Measurements from ENCODE around the gene DRAM2. TPM values are rescaled to one million over a fixed set of nuclear protein-coding genes. Genes with fewer than 3 reads are reported as not detected.

The DRAM2 gene
- total RNA-seq, 1 experiment from 2014 or later, result 26.4 TPM

- RAD21 ChIA-PET (ENCODE audit: low non-redundant PET in 1 of 2, low total read pairs in 2 of 2, uncharacterized antibody in 2 of 2, unreplicated experiment in 2 of 2), result no interaction called here
- no peak for ATAC-seq
Observed at GRCh38 chr1:111101854-111102642, 37.8 kb downstream of the DRAM2 start.

More at GRCh38 chr1:111101854-111102642, 37.8 kb downstream of the DRAM2 start:
- H3K9me2 ChIP-seq (ENCODE audit: insufficient read depth), result no peaks in the 10 kb centered on the region
- CTCF ChIA-PET, result no interaction called here
- intact Hi-C loops (cut with micrococcal nuclease), result no loop called here
- POLR2A ChIA-PET, result no interaction called here
- no TSS peak for BruUV-seq (replicated peaks)
- no peak overlapping the region for H2AFZ ChIP-seq (ENCODE audit: low read depth, low read length, poor library complexity, severe bottlenecking)
- no peak overlapping the region for H3K4me2 ChIP-seq (ENCODE audit: low read length)
- H3K27ac ChIP-seq (ENCODE audit: low read depth, low read length), result no peak overlapping the region
- no peak overlapping the region for H3K4me3 ChIP-seq (replicated peaks in 1 of 2; ENCODE audit: low read depth in 1 of 2, low read length in 2 of 2)
- no peak overlapping the region for H3K9ac ChIP-seq (ENCODE audit: low read length)
- no peaks in the 10 kb centered on the region for H3K36me3 ChIP-seq (ENCODE audit: control insufficient read depth in 1 of 2, insufficient read depth in 2 of 2, low read length in 2 of 2)
- no peaks in the 10 kb centered on the region for H3K27me3 ChIP-seq (ENCODE audit: insufficient read depth, low read length)
- H3K9me3 ChIP-seq (ENCODE audit: control insufficient read depth in 1 of 2, insufficient read depth in 1 of 2, low read depth in 1 of 2, low read length in 2 of 2), result no peaks in the 10 kb centered on the region
- H3K4me1 ChIP-seq (ENCODE audit: control insufficient read depth in 1 of 2, insufficient read depth in 2 of 2, low read length in 2 of 2), result peaks cover 2 to 11% of the 10 kb centered on the region in 2 experiments; a peak in 2 of 4 replicates
- H3K79me2 ChIP-seq (ENCODE audit: insufficient read depth, low read length), result no peaks in the 10 kb centered on the region
- no peak for DNase-seq (ENCODE audit: low read depth, low spot score)
- TF ChIP-seq ZNF274 (IDR thresholded peaks at IDR 0.05; ENCODE audit: low read depth, low read length), result no peak
- no peak for TF ChIP-seq TCF7L2 (IDR thresholded peaks at IDR 0.05; ENCODE audit: borderline replicate concordance, extremely low read depth, insufficient read depth, insufficient read length)
- TF ChIP-seq ZFX (IDR thresholded peaks at IDR 0.05), result no peak
- no peak for TF ChIP-seq ELF1 (IDR thresholded peaks at IDR 0.05; ENCODE audit: borderline replicate concordance, low read depth)
- no peak for TF ChIP-seq ATF3 (IDR thresholded peaks at IDR 0.05)
- TF ChIP-seq REST (IDR thresholded peaks at IDR 0.05; ENCODE audit: low read depth), result no peak
- no peak for TF ChIP-seq SP1 (IDR thresholded peaks at IDR 0.05; ENCODE audit: low read depth)
- TF ChIP-seq EZH2phosphoT487 (IDR thresholded peaks at IDR 0.05; ENCODE audit: borderline replicate concordance), result no peak
- TF ChIP-seq EGR1 (IDR thresholded peaks at IDR 0.05; ENCODE audit: low read depth), result no peak
- TF ChIP-seq MAX (IDR thresholded peaks at IDR 0.05), result no peak
- TF ChIP-seq SIN3A (IDR thresholded peaks at IDR 0.05; ENCODE audit: low read depth), result no peak
- TF ChIP-seq FOSL1 (IDR thresholded peaks at IDR 0.05; ENCODE audit: low read depth), result no peak
- TF ChIP-seq CEBPB (IDR thresholded peaks at IDR 0.05; ENCODE audit: low read depth), result no peak
- no peak for TF ChIP-seq ZBTB33 (IDR thresholded peaks at IDR 0.05; ENCODE audit: extremely low read depth, insufficient replicate concordance, low read length)
- no peak for TF ChIP-seq CBX3 (IDR thresholded peaks at IDR 0.05; ENCODE audit: low read depth)
- no peaks in the 10 kb centered on the region for H4K20me1 ChIP-seq (ENCODE audit: insufficient read depth)
